Posterior cingulate gyrus (tissue), 11 donors: ENCODE measurements around the gene BHLHA15.
"Not testable (repeated sequence)": the region's sequence is repeated elsewhere in the genome, so short reads cannot be mapped to it uniquely, and the experiment has no call there.

ENCODE experiments used
- DNase-seq, 10 donors: peaks; one replicate each; pipeline versions ENCODE4 v3.0.0 to v3.0.0-alpha.2; 2020 to 2021; ENCODE audit warnings: mixed read lengths in 3 of 10
- intact Hi-C: fragments of 100-400 bp; cut with DNase I; formaldehyde crosslinking; loops from one replicate; pipeline ENCODE4 v1.15.1; 2023

BHLHA15 gene

DNA sequence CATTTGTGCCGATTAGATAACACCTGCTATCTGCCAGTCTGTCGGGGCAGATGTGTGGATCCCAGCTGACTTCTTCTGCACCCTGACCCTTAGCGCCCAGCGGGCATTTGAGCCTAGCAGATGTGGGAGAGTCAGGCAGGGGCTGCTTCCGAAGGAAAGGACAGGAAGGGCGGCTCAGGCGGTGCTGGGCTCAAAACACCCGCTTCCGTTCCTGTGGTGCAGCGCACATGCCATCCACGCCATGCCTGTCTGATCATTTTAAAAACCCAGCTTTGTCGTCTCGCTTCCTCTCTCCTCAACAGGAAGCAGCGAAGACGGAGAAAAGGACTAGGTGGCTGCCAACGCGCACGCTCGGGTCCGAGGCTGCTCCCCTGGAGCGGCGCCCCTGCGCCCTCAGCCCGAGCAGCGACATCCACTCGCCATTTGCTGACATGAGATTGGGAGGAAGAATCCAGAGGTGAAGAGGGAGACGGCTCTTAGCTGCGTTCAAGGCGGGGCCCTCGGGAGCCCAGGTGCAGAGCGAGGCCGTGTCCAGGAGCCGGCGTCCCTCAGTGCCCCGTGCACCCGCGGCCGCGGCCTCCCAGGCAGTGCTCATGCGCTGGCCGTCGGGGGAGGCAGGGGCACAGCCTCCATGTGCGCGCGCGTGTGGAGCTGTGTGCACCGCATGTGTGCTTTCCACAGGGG is 5.9 kb upstream of the BHLHA15 start:
- peak in 2 of 10 donors; percentile 64 to 80 for DNase-seq
- intact Hi-C loops = no loop called here

DNA sequence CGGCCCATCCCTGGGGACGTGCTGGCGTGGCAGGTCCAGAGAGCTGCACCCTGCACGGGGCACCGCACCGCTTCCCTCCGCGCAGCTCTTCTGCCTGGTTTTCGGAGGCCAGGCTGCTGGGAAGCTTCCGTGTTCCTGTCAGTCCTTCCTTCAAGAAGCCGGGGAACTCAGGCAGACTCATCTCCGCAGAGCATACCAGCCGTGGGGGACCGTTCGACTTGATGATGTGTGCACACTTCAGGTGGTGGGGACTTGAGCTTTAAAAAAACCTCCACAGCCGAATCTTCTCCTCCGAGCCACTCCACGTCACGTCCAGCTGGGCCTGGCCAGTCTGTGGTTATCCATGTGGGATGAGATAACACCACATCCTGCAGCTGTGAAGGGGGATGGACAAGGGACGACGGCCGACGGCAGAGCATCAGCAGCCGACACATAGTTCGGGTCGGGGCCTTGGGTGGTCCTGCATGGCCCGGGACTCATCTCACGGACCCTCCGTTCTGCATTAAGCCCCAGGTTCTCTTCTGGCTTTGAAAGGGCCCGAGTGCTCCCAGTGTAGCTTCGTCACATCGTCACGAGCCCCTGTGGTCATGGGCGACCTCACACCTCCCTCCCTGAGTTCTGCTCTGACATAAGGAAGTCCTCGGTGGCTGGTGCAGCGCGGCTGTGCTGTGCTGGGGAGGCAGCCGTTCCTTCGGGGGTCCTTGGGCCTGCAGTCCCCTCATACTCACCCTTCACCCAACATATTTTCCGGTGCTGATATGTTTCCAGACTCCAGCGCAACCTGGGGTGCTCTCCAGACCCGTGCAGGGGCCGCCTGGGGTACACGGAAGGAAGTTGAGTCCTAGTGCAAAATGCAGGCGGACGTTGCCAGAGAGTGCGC is 4.5 kb upstream of the BHLHA15 start:
- DNase-seq = peak in 3 of 10 donors; percentile 8 to 82 (median 71)
- intact Hi-C loops = no loop called here

- intact Hi-C loops = no loop called here
- DNase-seq = peak in 4 of 10 donors; percentile 8 to 78 (median 72)
Observed at GRCh38 chr7:98209166-98209920, 1.9 kb upstream of the BHLHA15 start.

DNA sequence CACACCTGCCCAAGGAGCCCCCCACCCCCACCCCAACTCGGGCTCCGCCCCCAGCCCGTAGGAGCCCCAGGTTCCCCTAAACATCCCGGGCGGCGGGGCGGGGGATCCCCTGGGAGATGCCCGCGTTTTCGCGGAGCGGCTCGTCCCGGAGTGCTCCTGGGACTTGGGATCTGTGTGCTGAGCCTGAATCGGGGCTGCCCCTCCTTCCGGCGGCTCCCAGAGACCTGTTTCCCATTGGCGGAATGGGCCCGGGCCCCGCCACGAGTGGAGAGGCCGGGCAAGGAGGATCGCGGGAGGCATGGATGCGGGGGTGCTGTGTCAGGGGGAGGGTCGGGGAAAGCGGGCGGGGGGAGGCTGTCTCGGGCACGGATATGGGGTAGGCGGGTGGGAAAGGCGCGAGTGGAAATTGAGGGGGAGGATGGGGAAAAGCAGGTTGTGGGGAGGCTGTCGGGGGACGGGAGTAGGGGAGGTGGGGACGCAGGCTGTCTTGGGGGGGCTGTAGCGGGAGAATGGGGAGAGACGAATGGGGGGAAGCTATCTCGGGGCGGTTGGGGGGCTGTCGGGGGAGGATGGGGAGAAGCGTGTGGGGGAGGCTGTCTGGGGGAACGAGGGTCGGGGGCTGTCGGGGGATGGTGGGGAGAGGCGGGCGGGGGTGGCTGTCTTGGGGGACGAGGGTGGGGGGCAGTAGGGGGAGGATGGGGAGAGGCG is 572 bp upstream of the BHLHA15 start:
- DNase-seq = peak in 7 of 10 donors; percentile 34 to 91 (median 57)
- intact Hi-C loops = no loop called here

GRCh38 chr7:98211676-98212531 is 665 bp downstream of the BHLHA15 start:
- peak in 3 of 10 donors; percentile 6 to 87 (median 85) for DNase-seq
- intact Hi-C loops = no loop called here

DNA sequence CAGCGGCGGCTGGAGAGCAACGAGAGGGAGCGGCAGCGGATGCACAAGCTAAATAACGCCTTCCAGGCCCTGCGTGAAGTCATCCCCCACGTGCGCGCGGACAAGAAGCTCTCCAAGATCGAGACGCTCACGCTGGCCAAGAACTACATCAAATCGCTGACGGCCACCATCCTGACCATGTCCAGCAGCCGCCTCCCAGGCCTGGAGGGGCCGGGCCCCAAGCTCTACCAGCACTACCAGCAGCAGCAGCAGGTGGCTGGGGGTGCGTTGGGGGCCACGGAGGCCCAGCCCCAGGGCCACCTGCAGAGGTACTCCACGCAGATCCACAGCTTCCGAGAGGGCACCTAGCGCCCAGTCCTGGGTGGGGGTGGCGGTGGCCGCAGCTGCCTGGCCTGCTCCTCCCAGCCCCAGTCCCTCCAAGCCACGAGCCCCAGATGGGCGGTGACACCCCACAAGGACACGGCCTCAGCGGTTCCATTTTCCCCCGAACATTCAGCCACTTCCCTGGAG is 1.3 kb downstream of the BHLHA15 start:
- intact Hi-C loops = no loop called here
- peak in 4 of 10 donors; percentile 7 to 83 (median 73) for DNase-seq

GRCh38 chr7:98213296-98213887 is 2.2 kb downstream of the BHLHA15 start:
- DNase-seq = peak in 4 of 10 donors; percentile 16 to 65 (median 50)

DNA sequence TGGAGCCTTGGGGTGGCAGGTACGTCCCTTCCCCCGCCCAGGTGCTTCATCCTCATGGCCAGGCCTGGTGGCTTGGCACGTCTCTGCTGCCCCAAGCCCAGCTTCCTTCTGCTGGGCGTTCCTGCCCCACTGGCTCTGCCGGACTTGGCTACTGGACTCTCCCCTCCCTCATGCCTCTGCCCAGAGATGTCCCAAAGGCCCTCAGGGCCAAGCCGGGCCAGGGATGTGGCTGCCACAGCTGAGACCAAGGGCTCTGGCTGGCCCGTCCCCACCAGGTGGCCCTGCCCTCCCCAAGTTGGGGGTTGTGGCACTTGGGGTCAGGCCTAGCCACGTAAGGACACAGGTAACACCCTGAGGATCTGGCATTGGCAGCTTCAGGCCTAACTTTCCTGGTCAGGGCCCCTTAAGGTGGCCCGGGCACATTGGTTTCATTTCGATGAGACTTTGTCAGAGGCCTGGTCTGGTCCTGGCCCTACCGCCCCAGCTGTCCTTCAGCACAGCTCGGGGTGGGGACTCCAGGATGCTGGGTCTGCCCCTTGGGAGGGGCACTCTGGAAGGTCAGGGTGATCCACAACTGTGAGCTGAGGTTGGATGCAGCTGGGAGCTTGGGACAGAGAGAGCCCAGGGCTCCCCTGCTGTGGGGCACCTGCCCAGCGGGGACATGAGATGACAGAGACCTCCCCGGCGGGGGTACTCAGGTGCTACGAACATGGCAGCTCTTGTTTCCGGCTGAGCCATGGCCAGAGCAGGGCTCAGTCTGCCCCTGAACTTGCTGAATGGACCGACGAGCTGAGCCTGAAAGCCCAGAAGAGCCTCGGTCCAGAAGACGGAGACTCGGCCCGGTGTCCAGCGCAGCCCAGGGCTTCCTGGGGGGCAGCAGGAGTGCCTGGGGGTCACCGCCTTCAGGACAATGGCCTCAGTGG is 2.9 kb downstream of the BHLHA15 start:
- intact Hi-C loops = no loop called here
- peak in 4 of 10 donors; percentile 27 to 81 (median 74) for DNase-seq

More at GRCh38 chr7:98213296-98213887, 2.2 kb downstream of the BHLHA15 start:
- intact Hi-C loops = no loop called here

DNA sequence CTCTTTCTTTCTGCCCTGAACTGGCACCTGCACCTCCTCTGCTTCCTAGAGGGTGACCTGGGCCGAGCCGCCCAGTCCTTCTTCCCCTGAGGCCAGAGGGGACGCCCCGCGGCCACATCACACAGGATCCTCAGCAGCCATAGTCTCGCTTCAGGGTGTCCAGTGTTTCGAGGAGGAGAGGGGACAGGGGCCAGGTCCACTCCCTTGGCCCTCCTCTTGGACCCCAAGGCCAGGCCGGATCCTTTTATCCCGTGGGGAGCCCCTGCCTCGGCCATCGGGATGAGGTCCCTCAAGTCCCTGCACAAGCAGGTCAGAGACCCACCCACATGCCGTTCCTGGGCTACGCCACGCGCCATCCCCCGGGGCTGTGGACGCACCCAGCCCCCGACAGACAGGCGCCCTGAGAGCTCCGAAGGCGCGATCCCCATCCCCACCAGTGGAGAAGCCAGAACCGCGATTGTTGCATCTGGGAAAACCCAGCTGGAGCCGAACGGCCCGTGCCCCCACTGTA is 3.6 kb downstream of the BHLHA15 start:
- intact Hi-C loops = no loop called here
- DNase-seq = peak in 4 of 10 donors; percentile 19 to 71 (median 63)

GRCh38 chr7:98215561-98216495 is 4.6 kb downstream of the BHLHA15 start:
- DNase-seq = peak in 4 of 10 donors; percentile 24 to 79 (median 66)
- intact Hi-C loops = no loop called here

DNA sequence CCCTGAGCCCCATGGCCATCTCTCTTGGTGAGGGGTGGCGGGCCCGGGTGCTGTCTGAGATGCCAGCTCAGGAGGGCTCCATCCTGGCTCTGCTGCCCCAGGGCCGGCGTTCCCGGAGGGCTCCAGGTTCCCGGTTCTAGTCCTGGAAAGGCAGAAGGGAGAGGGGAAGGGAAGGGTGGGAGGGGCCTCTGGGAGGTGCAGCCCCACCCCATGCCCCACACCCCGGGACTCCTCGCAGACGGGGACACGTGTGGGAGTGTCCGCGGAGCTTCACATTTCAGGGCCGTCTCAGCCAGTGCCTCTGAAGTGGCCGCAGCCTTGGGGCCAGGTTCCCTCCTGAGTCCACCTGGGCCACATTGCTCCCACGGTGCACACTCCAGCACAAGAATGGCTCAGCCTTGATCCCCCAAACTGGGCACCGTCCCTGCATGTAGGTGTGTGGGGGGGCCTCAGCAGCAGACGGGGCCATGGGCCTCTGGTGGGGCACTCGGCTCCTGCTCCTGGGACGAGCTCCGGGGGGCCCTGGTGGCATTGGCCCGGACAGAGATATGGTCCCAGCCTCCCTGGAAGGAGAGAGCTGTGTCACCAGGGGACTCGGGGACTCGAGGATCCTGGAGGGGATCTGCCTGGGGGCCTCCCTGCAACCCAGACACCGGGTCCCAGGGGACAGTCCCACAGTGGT is 5.8 kb downstream of the BHLHA15 start:
- DNase-seq = peak in 4 of 10 donors; percentile 24 to 72 (median 64)
- intact Hi-C loops = no loop called here

DNA sequence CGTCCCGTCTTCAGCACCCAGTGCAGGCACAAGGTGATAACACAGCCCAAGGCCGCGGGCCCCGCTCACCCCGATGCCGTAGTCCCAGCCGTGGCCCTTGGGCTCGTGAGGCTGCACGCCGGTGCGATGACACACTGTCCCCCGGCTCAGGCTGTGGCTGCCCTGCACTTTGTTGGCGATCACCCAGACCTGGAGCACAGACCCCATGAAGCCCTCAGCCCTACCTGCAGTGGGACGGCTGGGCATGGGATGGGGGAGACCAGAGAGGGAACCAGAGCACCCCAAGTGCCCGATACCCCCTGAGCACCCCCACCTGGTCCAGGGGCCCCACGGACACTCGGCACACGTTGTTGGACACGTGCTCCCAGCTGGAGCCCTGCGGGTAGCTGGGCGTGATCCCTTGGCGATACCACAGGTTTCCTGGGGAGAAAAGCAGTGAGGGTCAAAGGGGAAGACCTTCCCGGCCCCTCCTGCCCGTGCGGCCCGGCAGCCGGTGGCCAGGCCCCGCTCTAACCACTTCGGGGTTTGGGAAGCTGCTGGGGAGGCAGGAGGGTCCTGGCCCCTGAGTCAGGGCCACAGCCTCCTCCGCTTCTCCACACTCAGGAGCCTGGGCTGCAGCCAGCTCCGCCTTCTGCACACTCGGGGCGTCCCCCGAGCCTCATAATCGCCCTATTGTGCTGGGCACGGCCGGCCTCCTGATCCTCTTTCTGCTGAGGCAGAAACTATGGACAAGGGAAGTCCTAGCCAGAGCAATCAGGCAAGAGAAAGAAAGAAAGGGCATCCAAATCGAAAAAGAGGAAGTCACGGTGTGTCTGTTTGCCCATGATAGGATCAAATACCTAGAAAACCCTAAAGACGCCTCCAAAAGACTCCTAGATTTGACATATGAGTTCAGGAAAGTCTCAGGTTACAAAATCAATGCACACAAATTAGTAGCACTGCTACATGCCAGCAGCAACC is 6.7 kb downstream of the BHLHA15 start:
- intact Hi-C loops = no loop called here
- peak; percentile 51 to 96 (median 74) for DNase-seq

DNA sequence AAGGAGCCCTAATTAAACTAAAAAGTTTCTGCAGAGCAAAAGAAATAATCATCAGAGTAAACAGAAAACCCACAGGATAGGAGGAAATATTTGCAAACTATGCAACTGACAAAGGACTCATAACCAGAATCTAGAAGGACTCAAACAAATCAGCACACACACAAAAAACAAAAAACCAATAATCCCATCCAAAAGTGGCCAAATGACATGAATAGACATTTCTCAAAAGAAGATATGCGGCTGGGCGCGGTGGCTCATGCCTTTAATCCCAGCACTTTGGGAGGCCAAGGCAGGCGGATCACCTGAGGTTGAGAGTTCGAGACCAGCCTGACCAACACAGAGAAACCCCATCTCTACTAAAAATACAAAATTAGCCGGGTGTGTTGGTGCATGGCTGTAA is 8.1 kb downstream of the BHLHA15 start:
- intact Hi-C loops = not testable (repeated sequence)
- DNase-seq = peak in 2 of 10 donors; percentile 8 to 67
